KOPT-K1 (cell line): ENCODE data around the gene STYK1.
"Not testable (repeated sequence)": the region's sequence is repeated elsewhere in the genome, so short reads cannot be mapped to it uniquely, and the experiment has no call there.

Experiments
- H3K27ac ChIP-seq: fragments of 200-600 bp; sonication (generic); 2 replicates; pipeline ENCODE4 v1.5.1; 2016; ENCODE audit warnings: antibody characterized with exemption, mild to moderate bottlenecking, low read depth, low read length; ENCODE audit not compliant: poor library complexity, severe bottlenecking
- H3K36me3 ChIP-seq: fragments of 200-600 bp; sonication (generic); 2 replicates; pipeline ENCODE4 v1.5.1; 2017; ENCODE audit warnings: antibody characterized with exemption, mild to moderate bottlenecking, low read length, moderate library complexity; ENCODE audit not compliant: insufficient read depth
- H3K9me3 ChIP-seq: fragments of 200-600 bp; sonication (generic); 2 replicates; pipeline ENCODE4 v1.5.1; 2017; ENCODE audit warnings: antibody characterized with exemption, low read length, mild to moderate bottlenecking; ENCODE audit not compliant: insufficient read depth, poor library complexity, severe bottlenecking

STYK1 gene

DNA sequence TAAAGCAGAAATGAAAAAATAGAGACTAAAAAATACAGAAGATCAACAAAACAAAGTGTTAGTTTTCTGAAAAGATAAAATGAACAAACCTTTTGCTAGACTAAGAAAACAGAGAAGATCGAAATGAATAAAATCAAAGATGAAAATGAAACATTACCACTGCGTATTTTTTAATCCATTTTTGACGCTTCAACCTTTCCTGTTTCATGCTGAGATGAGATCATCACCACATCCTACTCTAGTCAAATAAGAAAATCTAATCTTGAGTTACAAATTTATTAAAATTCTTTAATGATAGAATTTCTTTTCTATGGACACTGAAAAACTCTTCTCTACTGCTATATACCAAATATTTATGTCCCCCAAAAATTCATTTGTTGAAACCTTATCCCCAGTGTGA, 91.1 kb downstream of the STYK1 start:
- H3K36me3 ChIP-seq, result peaks cover 9% of the 10 kb centered on the region
- H3K27ac ChIP-seq, result no peak overlapping the region
- peaks cover 17% of the 10 kb centered on the region for H3K9me3 ChIP-seq

DNA sequence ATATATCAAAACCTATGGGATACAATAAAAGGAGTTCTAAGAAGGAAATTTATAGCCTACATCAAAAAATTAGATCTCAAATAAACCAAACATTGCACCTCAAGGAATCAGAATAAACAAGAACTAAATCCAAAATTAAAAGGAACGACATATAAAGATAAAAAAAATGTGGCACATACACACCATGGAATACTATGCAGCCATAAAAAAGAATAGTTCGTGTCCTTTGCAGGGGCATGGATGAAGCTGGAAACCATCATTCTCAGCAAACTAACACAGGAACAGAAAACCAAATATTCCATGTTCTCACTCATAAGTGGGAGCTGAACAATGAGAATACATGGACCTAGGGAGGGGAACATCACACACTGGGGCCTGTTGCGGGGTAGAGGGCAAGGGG, 91.7 kb downstream of the STYK1 start:
- peaks cover 17% of the 10 kb centered on the region for H3K9me3 ChIP-seq
- not testable (repeated sequence) for H3K36me3 ChIP-seq, H3K27ac ChIP-seq

DNA sequence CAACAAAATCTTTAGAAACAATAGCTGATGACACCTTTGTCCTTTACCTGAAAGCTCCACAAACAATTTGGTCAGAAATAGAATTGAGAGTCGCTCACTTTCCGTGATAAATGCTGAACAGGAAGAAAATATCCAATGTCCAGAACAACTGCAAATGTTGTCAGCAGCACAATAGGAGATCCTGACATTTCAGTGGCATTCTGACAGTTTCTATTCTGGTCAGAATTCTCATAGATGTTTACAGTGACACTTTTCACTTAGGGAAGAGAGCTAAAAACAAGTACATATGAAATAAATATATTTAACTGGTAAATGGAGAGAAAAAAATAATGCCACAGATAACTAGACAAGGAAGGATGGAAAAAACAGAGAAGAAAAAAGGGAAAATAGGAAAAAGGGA, 99.5 kb downstream of the STYK1 start:
- H3K27ac ChIP-seq, result no peak overlapping the region
- no peaks in the 10 kb centered on the region for H3K9me3 ChIP-seq
- no peaks in the 10 kb centered on the region for H3K36me3 ChIP-seq

DNA sequence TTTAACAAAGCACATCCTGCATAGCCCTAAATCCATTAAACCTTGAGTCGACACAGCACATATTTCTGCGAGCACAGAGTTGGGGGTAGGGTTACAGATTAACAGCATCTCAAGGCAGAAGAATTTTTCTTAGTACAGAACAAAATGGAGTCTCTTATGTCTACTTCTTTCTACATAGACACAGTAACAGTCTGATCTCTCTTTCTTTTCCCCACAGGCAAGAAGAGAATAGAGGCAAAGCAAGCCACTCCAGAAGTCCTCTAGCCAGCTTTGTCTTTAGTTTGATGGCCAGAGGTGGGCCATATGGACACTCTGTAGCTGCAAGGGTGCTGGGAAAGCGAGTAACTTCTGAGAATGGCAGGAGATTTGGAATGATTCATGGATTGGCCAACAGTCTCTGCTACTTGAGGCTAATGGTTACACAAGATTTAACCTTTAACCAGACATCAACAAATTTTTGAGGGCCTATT, 101.8 kb downstream of the STYK1 start:
- not testable (repeated sequence) for H3K36me3 ChIP-seq, H3K27ac ChIP-seq, H3K9me3 ChIP-seq

DNA sequence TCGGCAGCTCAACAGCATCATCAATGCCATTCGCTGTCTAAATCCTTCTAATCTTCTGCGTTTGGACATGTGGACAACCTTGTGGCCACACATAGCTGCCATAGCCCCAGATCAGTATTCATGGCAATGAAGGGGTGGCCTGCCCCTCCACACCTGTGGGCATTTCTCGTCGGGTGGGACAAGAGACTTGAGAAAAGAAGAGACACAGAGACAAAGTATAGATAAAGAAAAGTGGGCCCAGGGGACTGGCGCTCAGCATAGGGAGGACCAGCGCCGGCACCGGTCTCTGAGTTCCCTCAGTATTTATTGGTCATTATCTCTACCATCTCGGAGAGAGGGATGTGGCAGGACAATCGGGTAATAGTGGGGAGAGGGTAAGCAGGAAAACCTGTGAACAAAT, 102.7 kb downstream of the STYK1 start:
- Histone ChIP-seq H3K9me3 (no peaks in the 10 kb centered on the region), H3K36me3 (no peaks in the 10 kb centered on the region), H3K27ac (no peak overlapping the region)
